GM12801 (cell line): Measurements from ENCODE around the gene ROBO1.

Experiments used
- TF ChIP-seq, protein P1 (sequence below): IDR thresholded peaks from one replicate; pipeline ENCODE4 v1.5.1; 2011; ENCODE audit warnings: control low read depth; ENCODE audit not compliant: insufficient read length; ENCODE audit errors: extremely low read depth

The ROBO1 gene

DNA sequence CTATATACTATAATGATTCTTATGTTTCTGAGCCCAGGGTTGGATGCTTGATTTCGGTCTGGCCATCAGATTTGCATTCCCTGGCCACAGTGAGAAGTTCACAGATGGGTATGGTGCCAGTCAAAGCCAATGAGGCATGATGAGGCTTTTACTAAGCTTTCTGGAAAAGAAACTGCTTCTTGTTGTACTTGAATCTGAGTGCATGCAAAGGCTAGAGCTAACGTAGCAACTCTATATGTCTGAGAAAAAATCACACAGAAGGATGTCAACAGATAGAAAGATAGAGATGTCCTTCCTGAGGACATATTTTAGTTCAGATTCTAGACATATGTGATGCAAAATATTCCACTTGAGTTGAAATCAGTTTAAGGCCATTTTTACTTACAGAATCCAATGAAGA lies 608.1 kb downstream of the ROBO1 start:
- TF ChIP-seq, protein P1, sequence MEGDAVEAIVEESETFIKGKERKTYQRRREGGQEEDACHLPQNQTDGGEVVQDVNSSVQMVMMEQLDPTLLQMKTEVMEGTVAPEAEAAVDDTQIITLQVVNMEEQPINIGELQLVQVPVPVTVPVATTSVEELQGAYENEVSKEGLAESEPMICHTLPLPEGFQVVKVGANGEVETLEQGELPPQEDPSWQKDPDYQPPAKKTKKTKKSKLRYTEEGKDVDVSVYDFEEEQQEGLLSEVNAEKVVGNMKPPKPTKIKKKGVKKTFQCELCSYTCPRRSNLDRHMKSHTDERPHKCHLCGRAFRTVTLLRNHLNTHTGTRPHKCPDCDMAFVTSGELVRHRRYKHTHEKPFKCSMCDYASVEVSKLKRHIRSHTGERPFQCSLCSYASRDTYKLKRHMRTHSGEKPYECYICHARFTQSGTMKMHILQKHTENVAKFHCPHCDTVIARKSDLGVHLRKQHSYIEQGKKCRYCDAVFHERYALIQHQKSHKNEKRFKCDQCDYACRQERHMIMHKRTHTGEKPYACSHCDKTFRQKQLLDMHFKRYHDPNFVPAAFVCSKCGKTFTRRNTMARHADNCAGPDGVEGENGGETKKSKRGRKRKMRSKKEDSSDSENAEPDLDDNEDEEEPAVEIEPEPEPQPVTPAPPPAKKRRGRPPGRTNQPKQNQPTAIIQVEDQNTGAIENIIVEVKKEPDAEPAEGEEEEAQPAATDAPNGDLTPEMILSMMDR: no peak

DNA sequence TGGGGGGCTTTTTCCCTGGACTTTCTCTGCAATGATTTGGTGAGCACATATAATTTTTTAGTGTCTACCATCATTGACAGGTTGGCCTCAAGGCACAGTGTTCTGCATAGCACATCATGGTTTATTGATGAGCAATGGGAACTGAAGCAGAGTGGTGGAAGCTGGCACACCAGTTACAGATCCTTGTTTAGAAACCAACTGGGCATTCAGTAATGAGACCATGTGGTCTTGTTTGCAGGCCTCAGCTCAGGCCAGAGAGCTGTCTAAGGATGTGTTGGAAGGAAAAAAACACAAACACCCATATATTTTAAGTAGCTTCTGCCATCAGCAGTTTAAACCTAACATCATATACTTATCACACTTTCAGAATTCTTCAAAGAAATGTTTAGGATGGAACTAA lies 610.6 kb downstream of the ROBO1 start:
- TF ChIP-seq, protein P1: no peak

DNA sequence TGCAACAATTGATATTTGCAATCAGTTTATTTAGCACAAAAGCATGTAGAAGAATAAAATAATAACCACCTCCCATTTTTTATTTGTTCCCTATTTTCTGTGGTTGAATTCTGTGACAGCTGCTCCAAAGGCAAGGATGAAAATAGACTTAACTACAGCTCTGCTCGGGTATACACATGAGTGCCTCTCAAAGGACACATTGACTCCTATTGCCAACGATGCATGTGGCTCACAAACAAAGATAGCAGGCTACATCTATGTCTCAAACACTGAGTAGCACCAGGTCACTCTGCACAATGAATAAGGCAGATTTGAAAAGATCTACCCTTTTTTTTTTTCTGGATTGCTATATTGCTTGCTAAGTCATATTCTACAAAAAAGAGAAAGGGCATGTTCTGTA lies 612.9 kb downstream of the ROBO1 start:
- TF ChIP-seq, protein P1: no peak

DNA sequence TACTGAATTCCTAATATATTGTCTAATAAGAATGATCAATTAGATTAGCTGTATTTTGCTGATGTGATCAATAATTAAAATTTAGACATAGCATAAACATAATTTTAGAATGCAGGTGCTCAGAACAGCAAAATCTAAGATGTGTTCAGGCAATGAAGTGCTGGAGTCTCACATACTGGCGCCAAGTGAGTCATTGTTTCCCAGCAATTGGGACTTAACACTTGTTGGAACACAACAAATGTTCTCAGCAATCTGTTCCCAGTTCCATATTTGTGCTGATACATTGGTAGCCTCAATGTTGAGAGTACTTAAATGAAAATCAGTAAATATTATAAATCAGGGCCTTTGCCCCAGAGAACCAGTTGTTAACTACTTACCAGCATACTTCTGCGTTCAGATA lies 619.0 kb downstream of the ROBO1 start:
- TF ChIP-seq, protein P1: no peak

DNA sequence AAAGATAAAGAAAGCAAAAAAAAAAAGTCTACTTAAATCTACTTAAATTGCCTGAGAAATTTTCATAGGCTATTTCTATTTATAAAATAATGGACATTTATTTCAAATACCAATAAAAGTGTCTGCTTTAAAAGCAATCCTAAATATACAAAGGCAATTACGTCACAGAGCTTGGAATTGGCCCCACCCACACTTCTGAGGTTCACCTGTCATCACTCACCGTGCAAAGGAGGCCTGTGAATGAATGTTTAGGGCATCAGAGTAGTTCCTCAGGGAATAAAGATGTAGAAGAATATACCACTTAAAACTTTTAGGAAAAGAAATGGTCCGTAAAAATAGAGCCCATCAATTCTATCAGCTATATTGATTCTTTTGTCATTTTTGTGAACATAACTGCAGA lies 621.8 kb downstream of the ROBO1 start:
- TF ChIP-seq, protein P1: no peak

DNA sequence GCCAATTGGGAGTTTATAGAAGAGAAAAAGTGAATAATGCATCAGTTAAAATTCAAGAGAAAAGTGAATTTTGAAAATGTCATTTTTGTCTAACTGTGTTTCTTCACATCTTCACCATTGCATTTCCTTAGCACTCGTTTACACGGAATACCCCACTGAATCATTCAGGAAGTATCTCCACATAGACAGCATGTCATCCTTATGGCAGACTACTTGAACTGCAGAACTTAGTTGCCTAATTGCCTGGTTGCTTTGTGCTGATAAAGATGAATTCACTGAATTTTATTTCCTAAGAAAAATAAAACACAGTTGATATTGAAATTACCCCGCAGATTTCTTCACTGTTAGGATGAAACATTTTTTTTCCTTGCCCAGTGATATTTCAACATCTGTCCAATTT lies 627.1 kb downstream of the ROBO1 start:
- TF ChIP-seq, protein P1: no peak

DNA sequence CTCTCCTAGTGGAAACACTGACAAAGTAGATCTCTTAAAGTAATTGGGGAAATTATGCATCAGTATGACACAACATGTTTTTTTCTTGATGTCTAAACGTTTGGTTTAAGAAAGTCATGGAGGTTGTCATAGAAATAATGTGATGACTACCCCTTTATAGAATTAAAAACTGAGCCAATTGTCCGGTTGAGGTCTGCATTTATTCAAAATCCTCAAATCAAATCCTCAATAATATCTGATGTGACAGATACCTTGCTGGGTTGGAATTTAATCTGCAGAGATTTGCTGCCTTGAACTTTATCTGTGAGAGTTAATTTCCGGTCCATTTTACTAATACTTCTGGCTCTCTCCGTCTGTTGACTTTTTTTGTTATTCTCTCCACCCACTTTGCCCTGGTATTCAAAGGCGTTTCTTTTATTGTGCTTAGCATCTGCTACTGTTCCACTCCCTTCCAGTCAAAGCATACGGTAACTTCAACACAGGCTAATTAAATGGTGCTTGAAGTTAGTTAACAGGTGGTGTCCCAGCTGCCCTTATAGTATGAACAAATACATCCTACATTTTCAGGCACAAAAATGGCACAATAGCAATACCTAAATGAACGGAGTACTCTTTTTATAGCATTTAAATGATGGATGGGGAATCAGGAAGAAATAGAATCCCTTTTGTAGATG lies 628.3 kb downstream of the ROBO1 start:
- TF ChIP-seq, protein P1: no peak
